C4-2B (cell line): ENCODE results near the gene ASB15.

Source experiments
- H3K27ac ChIP-seq: fragments of 450-650 bp; 2 replicates; pipeline ENCODE4 v1.5.1; 2017
- ZFX ChIP-seq: fragments of 450-650 bp; IDR thresholded peaks from 2 replicates; pipeline ENCODE4 v1.6.1; 2017
- TF ChIP-seq, protein P1 (sequence below): fragments of 450-650 bp; conservative IDR thresholded peaks from 2 replicates; pipeline ENCODE4 v1.5.1; 2017; ENCODE audit warnings: mild to moderate bottlenecking

The ASB15 gene

DNA sequence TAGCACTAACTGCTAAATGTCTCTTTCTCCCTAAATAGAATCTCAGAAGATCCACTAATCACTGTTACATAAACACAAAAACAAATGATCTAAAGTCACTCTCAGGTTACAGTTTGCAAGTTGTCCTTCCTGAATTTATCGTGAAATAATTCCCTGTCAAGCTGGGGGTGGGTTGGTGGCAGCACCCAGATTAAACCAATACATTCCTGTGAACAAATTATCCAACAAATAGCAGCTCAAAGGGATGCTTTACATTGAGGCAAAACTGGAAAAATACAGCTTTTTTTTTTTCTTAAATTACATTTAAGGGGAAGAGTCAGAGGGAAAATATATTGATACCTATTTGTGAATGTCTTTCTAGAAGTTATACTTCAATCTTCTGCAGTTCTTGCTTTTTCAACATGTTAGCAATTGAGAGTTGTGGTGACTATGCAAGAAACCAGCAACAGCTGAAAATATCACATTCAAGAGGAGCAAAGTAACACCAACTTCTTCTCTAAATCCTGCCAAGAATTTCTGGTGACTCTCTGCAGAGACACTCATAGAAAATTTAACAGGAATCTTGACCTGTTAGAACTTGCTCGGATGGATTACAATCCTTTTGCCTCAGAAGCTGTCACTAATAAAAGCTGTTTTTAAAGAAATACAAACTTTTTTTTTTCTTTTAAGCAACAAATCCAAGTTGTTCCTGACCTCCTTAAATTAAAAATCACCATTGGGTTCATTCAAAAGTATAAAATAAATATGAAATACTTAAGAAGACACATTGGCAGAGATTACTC is 73.0 kb downstream of the ASB15 start:
- TF ChIP-seq ZFX, result no peak
- TF ChIP-seq, protein P1, sequence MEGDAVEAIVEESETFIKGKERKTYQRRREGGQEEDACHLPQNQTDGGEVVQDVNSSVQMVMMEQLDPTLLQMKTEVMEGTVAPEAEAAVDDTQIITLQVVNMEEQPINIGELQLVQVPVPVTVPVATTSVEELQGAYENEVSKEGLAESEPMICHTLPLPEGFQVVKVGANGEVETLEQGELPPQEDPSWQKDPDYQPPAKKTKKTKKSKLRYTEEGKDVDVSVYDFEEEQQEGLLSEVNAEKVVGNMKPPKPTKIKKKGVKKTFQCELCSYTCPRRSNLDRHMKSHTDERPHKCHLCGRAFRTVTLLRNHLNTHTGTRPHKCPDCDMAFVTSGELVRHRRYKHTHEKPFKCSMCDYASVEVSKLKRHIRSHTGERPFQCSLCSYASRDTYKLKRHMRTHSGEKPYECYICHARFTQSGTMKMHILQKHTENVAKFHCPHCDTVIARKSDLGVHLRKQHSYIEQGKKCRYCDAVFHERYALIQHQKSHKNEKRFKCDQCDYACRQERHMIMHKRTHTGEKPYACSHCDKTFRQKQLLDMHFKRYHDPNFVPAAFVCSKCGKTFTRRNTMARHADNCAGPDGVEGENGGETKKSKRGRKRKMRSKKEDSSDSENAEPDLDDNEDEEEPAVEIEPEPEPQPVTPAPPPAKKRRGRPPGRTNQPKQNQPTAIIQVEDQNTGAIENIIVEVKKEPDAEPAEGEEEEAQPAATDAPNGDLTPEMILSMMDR, result no peak
- H3K27ac ChIP-seq, result no peak overlapping the region

DNA sequence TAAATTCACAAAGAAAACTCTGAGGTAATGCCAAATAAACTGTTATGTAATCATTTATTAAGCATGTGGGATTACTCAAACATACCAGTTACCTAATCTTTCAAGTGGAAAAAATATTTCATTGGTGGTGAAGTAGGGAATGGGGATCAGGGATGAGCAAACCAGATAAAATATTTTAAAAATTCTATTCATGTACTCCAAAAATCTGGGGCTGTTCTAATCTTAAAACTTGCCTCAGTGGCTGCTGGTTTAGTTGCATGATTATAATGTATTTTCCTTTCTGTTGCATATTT is 73.5 kb downstream of the ASB15 start:
- H3K27ac ChIP-seq, result no peak overlapping the region
- TF ChIP-seq, protein P1, result no peak
- no peak for TF ChIP-seq ZFX

DNA sequence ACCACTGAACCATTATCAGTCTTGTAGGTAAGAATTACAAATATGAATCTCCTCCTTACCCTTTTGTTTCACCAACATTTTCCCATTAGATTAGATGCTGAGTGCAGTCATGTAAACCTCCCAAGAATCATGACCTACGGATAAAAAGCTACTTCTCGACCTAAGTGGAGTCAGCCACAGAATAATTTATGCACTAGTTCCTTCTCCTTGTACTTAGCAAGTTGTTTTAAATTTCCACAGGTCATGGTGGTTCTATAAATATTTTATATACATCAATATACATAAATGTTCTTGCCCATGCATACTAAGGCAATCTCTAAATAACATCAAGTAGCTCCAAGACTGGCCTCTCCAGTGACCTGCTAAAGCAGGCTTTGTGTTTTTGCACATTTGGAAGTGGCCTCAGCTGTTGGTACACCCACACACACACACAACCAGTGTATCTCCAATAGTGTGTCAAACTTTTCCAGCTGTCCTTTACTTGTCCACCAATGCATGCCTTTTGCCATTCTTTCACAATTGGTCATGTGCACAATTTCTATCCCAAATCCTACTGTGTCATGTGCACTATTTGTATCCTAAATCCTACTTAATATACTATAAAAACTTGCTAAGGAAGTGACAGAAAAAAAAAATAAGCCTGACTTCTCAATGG is 75.6 kb downstream of the ASB15 start:
- H3K27ac ChIP-seq, result no peak overlapping the region
- TF ChIP-seq, protein P1, result no peak
- TF ChIP-seq ZFX, result no peak

DNA sequence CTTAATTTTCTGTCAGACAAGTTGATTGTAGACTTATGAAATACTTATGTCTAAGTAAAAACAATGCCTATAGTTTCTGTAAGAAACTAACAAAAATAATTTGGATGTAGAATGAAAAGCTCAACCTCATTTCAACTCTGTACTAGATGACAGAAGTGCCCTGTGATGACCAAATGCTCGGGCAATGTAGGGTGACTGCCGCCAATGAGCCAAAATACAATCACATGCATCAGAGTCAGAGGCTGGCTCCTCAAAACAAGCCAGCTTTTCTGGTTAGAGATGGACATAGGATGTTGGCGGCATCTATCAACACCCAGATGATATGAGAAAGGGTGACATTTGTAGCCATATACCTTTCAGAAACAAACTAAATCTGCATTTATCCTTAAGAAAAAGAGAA is 78.0 kb downstream of the ASB15 start:
- no peak overlapping the region for H3K27ac ChIP-seq
- no peak for TF ChIP-seq ZFX
- TF ChIP-seq, protein P1, result no peak

DNA sequence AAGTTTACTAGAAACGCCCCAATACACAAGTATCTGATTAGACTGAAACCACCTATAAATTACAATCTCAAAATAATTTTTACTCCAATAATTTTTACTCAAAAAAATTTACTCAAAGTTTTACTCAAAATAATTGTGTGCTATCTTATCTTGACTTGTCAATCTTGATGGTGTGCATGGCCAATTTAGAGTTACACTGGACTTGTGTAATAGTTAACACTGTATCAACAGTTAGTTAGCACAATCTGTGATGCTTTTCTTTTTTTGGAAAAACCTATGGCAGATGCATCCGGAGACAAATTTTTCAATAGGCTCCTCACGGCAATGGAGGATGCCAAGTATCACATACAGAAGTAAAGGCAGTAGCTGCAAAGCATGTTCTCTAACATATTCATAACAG is 79.0 kb downstream of the ASB15 start:
- no peak overlapping the region for H3K27ac ChIP-seq
- TF ChIP-seq, protein P1, result no peak
- TF ChIP-seq ZFX, result no peak

DNA sequence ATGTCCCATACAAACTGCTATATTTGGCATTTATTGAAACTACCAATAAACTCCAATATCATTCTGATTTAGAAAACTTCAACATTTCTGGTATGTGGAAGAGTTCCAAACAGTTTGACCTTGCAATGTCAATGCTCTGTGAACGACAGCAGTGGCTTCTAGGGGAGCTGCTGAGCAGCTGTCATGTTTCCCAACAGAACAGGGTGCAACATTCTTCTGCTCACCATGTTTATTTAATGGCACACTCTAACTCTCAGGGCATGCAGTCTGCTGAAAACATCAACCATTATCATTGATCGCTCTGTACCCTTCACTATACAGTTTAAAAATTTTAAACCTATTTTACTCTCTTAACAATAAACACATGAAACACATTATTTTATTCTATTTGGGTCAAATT is 79.9 kb downstream of the ASB15 start:
- no peak overlapping the region for H3K27ac ChIP-seq
- no peak for TF ChIP-seq ZFX

DNA sequence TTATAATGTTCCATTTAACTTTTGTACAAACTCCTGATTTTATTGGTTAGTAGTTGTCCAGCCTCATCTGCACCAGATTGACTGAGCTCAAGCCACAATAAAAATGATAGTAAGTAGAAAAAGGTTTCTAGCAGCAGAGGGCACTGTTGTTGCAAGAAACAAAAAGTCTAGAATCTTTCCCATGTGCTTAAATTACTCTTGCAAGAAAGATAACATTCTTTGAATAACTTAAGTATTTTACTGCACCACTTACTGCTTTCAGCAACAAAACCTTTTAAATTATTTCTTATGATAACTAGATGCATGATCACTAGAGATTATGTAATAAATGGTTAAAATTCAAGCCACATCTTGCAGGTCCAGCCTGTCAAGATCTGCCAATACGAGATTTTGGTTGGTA is 81.1 kb downstream of the ASB15 start:
- TF ChIP-seq, protein P1, result peak; percentile 81
- no peak for TF ChIP-seq ZFX
- no peak overlapping the region for H3K27ac ChIP-seq

DNA sequence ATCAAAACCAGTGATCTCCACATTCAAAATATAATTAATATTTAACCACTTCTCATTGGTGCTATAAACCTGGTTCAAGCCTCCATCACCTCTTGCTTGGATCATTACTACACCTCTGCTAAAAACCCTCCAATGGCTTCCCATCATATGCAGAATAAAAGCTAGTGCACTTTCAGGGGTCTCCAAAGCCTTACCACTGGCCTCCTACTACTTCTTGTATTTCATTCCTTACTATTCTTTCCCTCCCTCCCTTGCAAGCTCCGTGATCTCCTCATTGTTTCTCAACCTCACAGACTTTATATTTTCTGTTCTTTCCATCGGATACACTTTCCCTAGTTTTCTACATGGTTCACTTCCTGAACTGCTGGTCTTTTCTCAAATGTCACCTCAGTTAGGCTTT is 85.5 kb downstream of the ASB15 start:
- TF ChIP-seq ZFX, result no peak
- TF ChIP-seq, protein P1, result no peak
- no peak overlapping the region for H3K27ac ChIP-seq
